Mucosa of descending colon (tissue), 3 donors: ENCODE results near the gene LRP1B. TPM values are rescaled to one million over a fixed set of nuclear protein-coding genes. Genes with fewer than 3 reads are reported as not detected.

Experiments used
- ATAC-seq: fragments of 200-7000 bp; cut with Tn5 transposase; one replicate; pipeline ENCODE4 v1.9.1; 2020; ENCODE audit warnings: mild to moderate bottlenecking, moderate library complexity
- DNase-seq, 3 donors: peaks; one replicate each; pipeline ENCODE4 v3.0.0-alpha.2; 2020
- H3K36me3 ChIP-seq: fragments of 200-600 bp; one replicate; pipeline ENCODE4 v1.8.0; 2021; ENCODE audit warnings: low read depth, mild to moderate bottlenecking
- H3K4me1 ChIP-seq: fragments of 200-600 bp; one replicate; pipeline ENCODE4 v1.8.0; 2021; ENCODE audit warnings: low read depth, mild to moderate bottlenecking
- H3K4me3 ChIP-seq: fragments of 200-600 bp; one replicate; pipeline ENCODE4 v1.8.0; 2021; ENCODE audit warnings: mild to moderate bottlenecking
- H3K9me3 ChIP-seq: fragments of 200-600 bp; one replicate; pipeline ENCODE4 v1.8.0; 2021; ENCODE audit warnings: mild to moderate bottlenecking
- intact Hi-C, 2 donors: fragments of 100-400 bp; cut with DNase I in 1 of 2; cut with micrococcal nuclease in 1 of 2; formaldehyde crosslinking; loops; one replicate each; pipeline versions ENCODE4 v1.11.0 to v1.11.1; 2022; cut with DNase I, micrococcal nuclease
- total RNA-seq, 3 donors: library from RNA; stranded (reverse); fragmentation: NEBNext Ultra II Directional in 2 of 3; extraction: Animal tissue kit (Norgen Biotek cat#: 25700) in 2 of 3; gene quantifications; one replicate each; pipeline versions ENCODE4 v1.2.1 to v1.2.4, GENCODE V29; 2021 to 2023
- TF ChIP-seq, protein P1 (sequence below): fragments of 200-600 bp; IDR thresholded peaks from one replicate; pipeline ENCODE4 v1.8.0; 2022; ENCODE audit warnings: antibody characterized with exemption, mild to moderate bottlenecking
- donor health status: DM: no; HTN: no; CAD: no; lungs with moderate emphysema.
- donor health status: DM: no; HTN: no; CAD: no.
- donor health status: DM: no; HTN: yes; CAD: no.

LRP1B gene
- total RNA-seq, 3 donors from 2014 or later = 0.12 to 1.6 (median 0.20) TPM

GRCh38 chr2:141201016-141201565 is 929.7 kb downstream of the LRP1B start:
- H3K9me3 ChIP-seq = no peaks in the 10 kb centered on the region
- DNase-seq (no peak), ATAC-seq (no peak)
- H3K4me3 ChIP-seq = no peak overlapping the region
- TF ChIP-seq, protein P1, sequence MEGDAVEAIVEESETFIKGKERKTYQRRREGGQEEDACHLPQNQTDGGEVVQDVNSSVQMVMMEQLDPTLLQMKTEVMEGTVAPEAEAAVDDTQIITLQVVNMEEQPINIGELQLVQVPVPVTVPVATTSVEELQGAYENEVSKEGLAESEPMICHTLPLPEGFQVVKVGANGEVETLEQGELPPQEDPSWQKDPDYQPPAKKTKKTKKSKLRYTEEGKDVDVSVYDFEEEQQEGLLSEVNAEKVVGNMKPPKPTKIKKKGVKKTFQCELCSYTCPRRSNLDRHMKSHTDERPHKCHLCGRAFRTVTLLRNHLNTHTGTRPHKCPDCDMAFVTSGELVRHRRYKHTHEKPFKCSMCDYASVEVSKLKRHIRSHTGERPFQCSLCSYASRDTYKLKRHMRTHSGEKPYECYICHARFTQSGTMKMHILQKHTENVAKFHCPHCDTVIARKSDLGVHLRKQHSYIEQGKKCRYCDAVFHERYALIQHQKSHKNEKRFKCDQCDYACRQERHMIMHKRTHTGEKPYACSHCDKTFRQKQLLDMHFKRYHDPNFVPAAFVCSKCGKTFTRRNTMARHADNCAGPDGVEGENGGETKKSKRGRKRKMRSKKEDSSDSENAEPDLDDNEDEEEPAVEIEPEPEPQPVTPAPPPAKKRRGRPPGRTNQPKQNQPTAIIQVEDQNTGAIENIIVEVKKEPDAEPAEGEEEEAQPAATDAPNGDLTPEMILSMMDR = no peak
- intact Hi-C loops = no loop called here
- H3K4me1 ChIP-seq = no peaks in the 10 kb centered on the region
- no peaks in the 10 kb centered on the region for H3K36me3 ChIP-seq

DNA sequence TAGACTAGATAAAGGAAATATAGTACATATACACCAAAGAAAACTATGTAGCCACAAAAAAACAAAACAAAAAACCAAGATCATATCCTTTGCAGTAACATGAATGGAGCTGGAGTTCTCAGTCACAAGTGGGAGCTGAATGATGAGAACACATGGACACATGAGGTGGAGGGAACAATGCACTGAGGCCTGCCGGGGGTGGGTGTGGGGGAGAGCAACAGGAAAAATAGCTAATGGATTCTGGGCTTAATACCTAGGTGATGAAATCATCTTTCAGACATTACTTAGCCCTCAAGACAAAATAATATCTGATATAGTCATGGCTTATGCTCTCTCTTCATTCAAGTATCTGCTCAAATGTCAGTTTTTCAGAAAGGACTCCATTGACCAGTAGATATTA is 930.6 kb downstream of the LRP1B start:
- Histone ChIP-seq H3K4me3 (no peak overlapping the region), H3K9me3 (no peaks in the 10 kb centered on the region), H3K36me3 (no peaks in the 10 kb centered on the region), H3K4me1 (no peaks in the 10 kb centered on the region)
- TF ChIP-seq, protein P1 = no peak
- DNase-seq (no peak), ATAC-seq (no peak)
- intact Hi-C loops = no loop called here

DNA sequence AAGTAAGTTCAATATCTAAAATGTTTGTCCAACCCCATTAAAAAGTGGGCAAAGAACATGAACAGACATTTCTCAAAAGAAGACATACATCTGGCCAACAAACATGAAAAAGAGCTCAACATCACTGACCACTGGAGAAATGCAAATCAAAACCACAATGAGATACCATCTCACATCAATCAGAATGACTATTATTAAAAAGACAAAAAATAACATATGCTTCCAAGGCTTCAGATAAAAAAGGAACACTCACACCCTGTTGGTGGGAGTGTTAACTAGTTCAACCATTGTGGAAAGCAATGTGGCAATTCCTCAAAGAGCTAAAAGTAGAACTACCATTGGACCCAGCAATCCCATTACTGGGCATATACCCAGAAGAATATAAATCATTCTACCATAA is 931.1 kb downstream of the LRP1B start:
- TF ChIP-seq, protein P1 = no peak
- Histone ChIP-seq H3K4me1 (no peaks in the 10 kb centered on the region), H3K9me3 (no peaks in the 10 kb centered on the region), H3K36me3 (no peaks in the 10 kb centered on the region), H3K4me3 (no peak overlapping the region)
- DNase-seq (no peak), ATAC-seq (no peak)
- intact Hi-C loops = no loop called here

DNA sequence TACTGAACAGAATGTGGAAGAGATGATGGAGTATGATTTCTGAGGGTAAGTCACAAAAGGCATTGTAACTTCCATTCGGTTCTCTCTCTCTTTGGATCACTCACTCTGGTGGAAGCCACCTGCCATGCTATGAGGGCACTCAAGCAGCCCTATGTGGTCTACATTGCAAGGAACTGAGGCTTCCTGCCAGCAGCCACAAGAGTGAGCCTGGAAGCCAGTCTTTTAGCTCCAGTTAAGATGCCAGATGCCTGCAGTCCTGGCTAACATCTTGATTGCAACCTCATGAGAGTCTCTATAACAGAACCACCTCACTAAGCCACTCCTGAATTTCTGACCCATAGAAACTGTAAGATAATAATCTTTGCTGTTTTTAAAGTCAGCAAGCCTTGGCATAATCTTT is 935.7 kb downstream of the LRP1B start:
- Histone ChIP-seq H3K9me3 (no peaks in the 10 kb centered on the region), H3K4me1 (no peaks in the 10 kb centered on the region), H3K4me3 (no peak overlapping the region), H3K36me3 (no peaks in the 10 kb centered on the region)
- DNase-seq (no peak), ATAC-seq (no peak)
- TF ChIP-seq, protein P1 = no peak
- intact Hi-C loops = no loop called here

- ATAC-seq = no peak
- Histone ChIP-seq H3K36me3 (no peaks in the 10 kb centered on the region), H3K4me3 (no peak overlapping the region), H3K9me3 (no peaks in the 10 kb centered on the region), H3K4me1 (no peaks in the 10 kb centered on the region)
- intact Hi-C loops = no loop called here
- TF ChIP-seq, protein P1 = no peak
- no peak for DNase-seq
These were observed 943.8 kb downstream of the LRP1B start for GRCh38 chr2:141187075-141187439.
